ENCODE measurements around the gene HIGD1B. TPM values are rescaled to one million over a fixed set of nuclear protein-coding genes. Genes with fewer than 3 reads are reported as not detected.
"Not testable (repeated sequence)": the region's sequence is repeated elsewhere in the genome, so short reads cannot be mapped to it uniquely, and the experiment has no call there.

The HIGD1B gene
- not detected for total RNA-seq

- no peak for ATAC-seq (replicated peaks in 1 of 2)
- Mint-ChIP-seq H3K36me3 (ENCODE audit: insufficient read depth in 2 of 2) (peaks cover 3 to 9% of the 10 kb centered on the region in 2 donors), H3K27me3 (ENCODE audit: low read depth) (no peaks in the 10 kb centered on the region), H3K4me1 (ENCODE audit: low read depth) (no peaks in the 10 kb centered on the region), H3K4me3 (no peak within 1 kb of the TSS), H3K9me3 (no peaks in the 10 kb centered on the region), H3K27ac (no peak within 1 kb of the TSS)
- no peak for DNase-seq
Measured at GRCh38 chr17:44847586-44847985, at the start of gene HIGD1B. Gene HIGD1B (plus strand): TSS chr17:44847883. CDS start chr17:44848153, 270 bp downstream.

DNA sequence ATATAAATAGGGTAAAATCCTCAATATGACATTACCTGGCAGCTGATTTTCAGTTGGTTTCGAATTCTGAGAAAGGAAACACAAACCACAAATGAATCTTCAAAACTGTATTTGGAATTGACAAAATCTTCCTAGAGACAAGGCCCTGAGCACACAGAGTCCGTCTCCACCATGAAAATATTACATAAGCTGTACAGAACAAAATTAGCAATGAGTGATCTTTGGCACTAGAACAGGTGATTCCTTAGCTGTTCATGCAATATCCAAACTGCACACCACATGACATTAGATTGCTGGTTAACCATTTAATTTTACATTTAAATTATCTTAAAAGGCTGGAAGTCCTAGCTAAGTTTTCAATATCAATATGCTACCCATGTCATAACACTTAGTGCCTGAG lies 49.3 kb upstream of the HIGD1B start:
- no peak overlapping the region for H3K4me3 Mint-ChIP-seq
- H3K27ac Mint-ChIP-seq: no peak overlapping the region
- ATAC-seq (replicated peaks in 1 of 2) (no peak), DNase-seq (no peak)
- no peaks in the 10 kb centered on the region for H3K9me3 Mint-ChIP-seq
- H3K36me3 Mint-ChIP-seq (ENCODE audit: insufficient read depth in 2 of 2): no peaks in the 10 kb centered on the region
- no peaks in the 10 kb centered on the region for H3K27me3 Mint-ChIP-seq (ENCODE audit: low read depth)
- peaks cover 13% of the 10 kb centered on the region for H3K4me1 Mint-ChIP-seq (ENCODE audit: low read depth)

DNA sequence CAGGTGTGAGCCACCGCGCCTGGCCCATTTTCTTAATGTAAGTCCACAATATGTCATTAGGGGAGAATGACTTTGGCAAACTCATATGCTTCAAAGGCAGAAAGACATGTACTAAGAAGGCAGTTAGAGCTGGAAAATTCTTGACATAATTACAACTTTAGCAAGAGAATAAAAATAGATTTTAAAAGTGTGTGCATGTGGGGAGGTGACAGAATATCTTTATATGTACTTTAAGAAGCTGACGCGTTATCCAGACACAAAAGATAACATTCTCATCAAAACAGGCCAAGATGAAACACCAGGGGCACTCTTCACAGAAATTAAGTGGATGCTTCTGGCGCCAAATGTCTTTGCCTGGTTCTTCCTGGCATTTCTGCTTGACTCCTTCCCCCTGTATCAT lies 45.8 kb upstream of the HIGD1B start:
- Mint-ChIP-seq H3K27ac (no peak overlapping the region), H3K27me3 (ENCODE audit: low read depth) (no peaks in the 10 kb centered on the region), H3K4me3 (no peak overlapping the region), H3K9me3 (no peaks in the 10 kb centered on the region), H3K4me1 (ENCODE audit: low read depth) (no peaks in the 10 kb centered on the region), H3K36me3 (ENCODE audit: insufficient read depth in 2 of 2) (no peaks in the 10 kb centered on the region)
- ATAC-seq (replicated peaks in 1 of 2) (no peak), DNase-seq (no peak)

DNA sequence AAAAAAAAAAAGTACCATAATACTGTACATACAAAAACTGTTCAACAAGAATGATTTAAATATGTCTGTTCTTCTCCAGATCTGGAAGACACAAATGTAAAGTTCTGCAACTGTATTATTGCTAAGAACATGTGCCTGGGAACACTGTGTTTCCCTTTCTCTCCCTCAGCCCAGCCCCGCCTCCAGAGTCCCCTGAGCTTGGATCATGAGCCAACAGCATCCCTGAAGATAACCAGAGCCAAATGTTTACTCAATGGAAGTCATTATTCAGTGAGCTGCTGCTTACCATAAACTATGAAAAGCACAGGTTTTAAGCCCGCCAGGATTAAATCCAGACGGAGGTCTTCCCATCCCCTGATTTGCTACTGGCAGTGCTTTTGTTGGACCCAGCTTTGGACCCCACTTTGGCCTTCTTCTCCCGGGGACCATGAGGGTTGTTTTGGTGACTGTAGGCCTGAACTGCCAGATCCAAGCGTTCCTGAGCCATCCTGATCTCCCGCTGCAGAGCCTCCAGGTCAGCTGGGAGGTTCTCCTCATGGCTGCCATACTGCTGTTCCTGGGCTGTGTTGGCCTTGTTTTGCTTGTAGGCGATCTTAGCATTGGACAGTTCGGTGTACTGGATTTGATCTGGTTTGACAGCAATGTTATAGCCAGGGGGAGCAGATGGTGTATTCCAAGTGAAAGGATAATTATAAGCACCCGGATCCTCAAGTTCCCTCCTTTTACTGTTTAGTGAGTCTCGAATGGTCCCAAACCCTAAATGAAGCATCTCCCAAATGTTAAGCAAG lies 43.2 kb upstream of the HIGD1B start:
- H3K4me3 Mint-ChIP-seq: no peak overlapping the region
- H3K36me3 Mint-ChIP-seq (ENCODE audit: insufficient read depth in 2 of 2): no peaks in the 10 kb centered on the region
- H3K27me3 Mint-ChIP-seq (ENCODE audit: low read depth): peaks cover 5% of the 10 kb centered on the region
- no peak for ATAC-seq (replicated peaks in 1 of 2)
- no peak overlapping the region for H3K27ac Mint-ChIP-seq
- no peaks in the 10 kb centered on the region for H3K4me1 Mint-ChIP-seq (ENCODE audit: low read depth)
- no peaks in the 10 kb centered on the region for H3K9me3 Mint-ChIP-seq
- DNase-seq: no peak

DNA sequence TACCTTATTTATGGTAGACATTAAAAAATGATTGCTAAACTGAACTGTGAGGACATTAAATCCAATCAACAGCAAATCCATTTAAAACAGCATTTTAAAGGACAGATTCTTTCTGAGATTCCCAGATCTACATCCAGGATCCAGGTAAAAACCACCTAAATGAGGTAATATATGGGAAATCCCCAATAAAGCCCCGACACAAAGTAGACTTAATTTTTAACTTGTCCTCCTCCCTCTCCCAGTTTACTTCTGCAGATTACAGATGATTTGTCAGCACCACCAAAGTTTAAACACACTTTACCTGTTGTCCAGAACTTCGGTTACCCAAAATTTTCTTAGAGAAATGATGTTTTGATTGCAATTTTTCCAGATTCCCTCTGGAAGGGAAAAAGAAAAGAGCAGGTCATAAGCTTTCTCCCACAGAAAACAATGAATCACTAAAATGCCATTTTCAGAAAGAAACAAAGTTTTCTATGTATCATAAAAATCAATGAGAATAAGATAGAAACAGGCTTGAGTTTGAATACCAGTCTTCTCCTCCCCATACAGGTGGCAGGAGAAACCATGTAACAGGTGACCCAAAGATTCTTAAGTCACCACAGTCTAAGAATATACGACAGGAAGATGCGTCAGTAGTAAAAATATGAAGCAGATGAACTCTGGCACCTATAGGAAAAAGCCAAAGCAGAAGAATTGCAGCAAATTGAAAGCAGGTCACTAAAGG lies 40.4 kb upstream of the HIGD1B start:
- DNase-seq (no peak), ATAC-seq (replicated peaks in 1 of 2) (no peak)
- peaks cover 5% of the 10 kb centered on the region for H3K27me3 Mint-ChIP-seq (ENCODE audit: low read depth)
- no peaks in the 10 kb centered on the region for H3K9me3 Mint-ChIP-seq
- H3K4me1 Mint-ChIP-seq (ENCODE audit: low read depth): no peaks in the 10 kb centered on the region
- H3K36me3 Mint-ChIP-seq (ENCODE audit: insufficient read depth in 2 of 2): no peaks in the 10 kb centered on the region
- H3K27ac Mint-ChIP-seq: no peak overlapping the region
- no peak overlapping the region for H3K4me3 Mint-ChIP-seq

DNA sequence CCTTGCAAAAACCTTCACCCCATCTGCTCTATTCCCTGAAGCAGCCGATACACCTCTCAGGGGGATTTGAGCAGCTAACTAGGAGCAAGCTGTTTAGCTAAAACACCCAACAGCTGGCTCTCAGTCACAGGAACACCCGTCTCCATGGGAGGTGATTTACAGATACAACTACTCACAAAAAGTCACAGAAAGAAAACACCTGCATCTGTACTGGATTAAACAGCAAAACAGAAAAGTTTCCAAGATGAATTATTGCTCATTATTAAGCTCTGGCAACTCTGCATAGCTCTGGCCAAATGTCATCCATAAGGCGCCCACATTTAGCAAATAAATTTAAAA lies 39.9 kb upstream of the HIGD1B start:
- H3K27me3 Mint-ChIP-seq (ENCODE audit: low read depth): peaks cover 5% of the 10 kb centered on the region
- H3K9me3 Mint-ChIP-seq: no peaks in the 10 kb centered on the region

GRCh38 chr17:44808156-44808555 lies 39.5 kb upstream of the HIGD1B start:
- no peak for DNase-seq
- ATAC-seq (replicated peaks in 1 of 2): no peak
- no peaks in the 10 kb centered on the region for H3K36me3 Mint-ChIP-seq (ENCODE audit: insufficient read depth in 2 of 2)
- H3K4me1 Mint-ChIP-seq (ENCODE audit: low read depth): no peaks in the 10 kb centered on the region
- no peak overlapping the region for H3K27ac Mint-ChIP-seq
- no peaks in the 10 kb centered on the region for H3K9me3 Mint-ChIP-seq
- H3K4me3 Mint-ChIP-seq: no peak overlapping the region
- H3K27me3 Mint-ChIP-seq (ENCODE audit: low read depth): peaks cover 5% of the 10 kb centered on the region

More for the DNA sequence above, 39.9 kb upstream of the HIGD1B start:
- no peak overlapping the region for H3K4me3 Mint-ChIP-seq
- ATAC-seq (replicated peaks in 1 of 2) (no peak), DNase-seq (no peak)
- H3K36me3 Mint-ChIP-seq (ENCODE audit: insufficient read depth in 2 of 2): no peaks in the 10 kb centered on the region
- no peaks in the 10 kb centered on the region for H3K4me1 Mint-ChIP-seq (ENCODE audit: low read depth)
- H3K27ac Mint-ChIP-seq: no peak overlapping the region

DNA sequence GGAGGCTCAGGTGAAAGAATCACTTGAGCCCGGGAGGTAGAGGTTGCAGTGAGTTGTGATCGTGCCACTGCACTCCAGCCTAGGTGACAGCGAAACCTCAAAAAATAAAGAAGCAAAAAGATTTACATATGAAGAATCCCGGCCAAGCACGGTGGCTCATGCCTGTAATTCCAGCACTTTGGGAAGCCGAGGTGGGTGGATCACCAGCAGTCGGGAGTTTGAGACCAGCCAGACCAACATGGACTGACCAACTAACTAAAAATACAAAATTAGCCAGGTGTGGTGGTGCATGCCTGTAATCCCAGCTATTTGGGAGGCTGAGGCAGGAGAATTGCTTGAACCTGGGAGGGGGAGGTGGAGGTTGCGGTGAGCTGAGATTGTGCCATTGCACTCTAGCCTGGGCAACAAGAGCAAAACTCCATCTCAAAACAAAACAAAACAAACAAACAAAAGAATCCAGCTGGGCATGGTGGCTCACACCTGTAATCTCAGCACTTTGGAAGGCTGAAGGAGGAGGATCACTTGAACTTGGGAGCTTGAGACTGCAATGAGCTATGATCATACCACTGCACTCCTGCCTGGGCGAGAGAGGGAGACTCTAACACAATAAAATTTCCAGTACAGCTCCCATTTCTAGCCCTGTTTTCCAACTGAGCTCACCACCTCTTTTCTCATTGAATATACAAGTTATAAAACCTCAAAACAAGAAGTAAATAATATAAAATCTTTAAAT lies 38.9 kb upstream of the HIGD1B start:
- H3K9me3 Mint-ChIP-seq; H3K4me1 Mint-ChIP-seq (ENCODE audit: low read depth); H3K27ac Mint-ChIP-seq; H3K4me3 Mint-ChIP-seq; H3K27me3 Mint-ChIP-seq (ENCODE audit: low read depth); DNase-seq; ATAC-seq (replicated peaks in 1 of 2); H3K36me3 Mint-ChIP-seq (ENCODE audit: insufficient read depth in 2 of 2): not testable (repeated sequence)

- H3K4me3 Mint-ChIP-seq: no peak overlapping the region
- no peaks in the 10 kb centered on the region for H3K4me1 Mint-ChIP-seq (ENCODE audit: low read depth)
- H3K27ac Mint-ChIP-seq: no peak overlapping the region
- H3K27me3 Mint-ChIP-seq (ENCODE audit: low read depth): peaks cover 3% of the 10 kb centered on the region
- H3K9me3 Mint-ChIP-seq: no peaks in the 10 kb centered on the region
- DNase-seq (no peak), ATAC-seq (replicated peaks in 1 of 2) (no peak)
- H3K36me3 Mint-ChIP-seq (ENCODE audit: insufficient read depth in 2 of 2): no peaks in the 10 kb centered on the region
Measured at GRCh38 chr17:44812263-44812662, 35.4 kb upstream of the HIGD1B start.

DNA sequence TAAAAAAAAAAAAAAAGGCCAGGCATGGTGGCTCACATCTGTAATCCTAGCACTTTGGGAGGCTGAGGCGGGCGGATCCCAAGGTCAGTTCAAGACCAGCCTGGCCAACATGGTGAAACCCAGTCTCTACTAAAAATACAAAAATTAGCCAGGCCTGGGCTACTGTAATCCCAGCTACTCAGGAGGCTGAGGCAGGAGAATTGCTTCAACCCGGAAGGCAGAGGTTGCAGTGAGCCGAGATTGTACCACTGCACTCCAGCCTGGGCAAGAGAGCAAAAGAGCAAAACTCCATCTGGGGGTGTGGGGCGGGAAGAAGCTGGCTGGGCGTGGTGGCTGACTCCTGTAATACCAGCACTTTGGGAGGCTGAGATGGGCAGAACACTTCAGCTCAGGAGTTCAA lies 29.2 kb upstream of the HIGD1B start:
- H3K36me3 Mint-ChIP-seq (ENCODE audit: insufficient read depth in 2 of 2); H3K4me3 Mint-ChIP-seq; H3K9me3 Mint-ChIP-seq; H3K4me1 Mint-ChIP-seq (ENCODE audit: low read depth); H3K27me3 Mint-ChIP-seq (ENCODE audit: low read depth); H3K27ac Mint-ChIP-seq; DNase-seq; ATAC-seq (replicated peaks in 1 of 2): not testable (repeated sequence)

GRCh38 chr17:44820631-44821212 lies 27.0 kb upstream of the HIGD1B start:
- no peak overlapping the region for H3K4me3 Mint-ChIP-seq

DNA sequence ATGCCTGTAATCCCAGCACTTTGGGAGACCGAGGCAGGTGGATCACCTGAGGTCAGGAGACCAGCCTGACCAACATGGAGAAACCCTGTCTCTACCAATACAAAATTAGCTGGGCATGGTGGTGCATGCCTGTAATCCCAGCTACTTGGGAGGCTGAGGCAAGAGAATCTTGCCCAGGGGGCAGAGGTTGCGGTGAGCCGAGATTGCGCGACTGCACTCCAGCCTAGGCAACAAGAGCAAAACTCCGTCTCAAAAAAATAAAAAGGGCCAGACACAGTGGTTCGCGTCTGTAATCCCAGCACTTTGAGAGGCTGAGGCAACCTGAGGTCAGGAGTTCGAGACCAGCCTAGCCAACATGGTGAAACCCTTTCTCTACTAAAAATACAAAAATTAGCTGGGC lies 22.4 kb upstream of the HIGD1B start:
- DNase-seq; ATAC-seq (replicated peaks in 1 of 2): not testable (repeated sequence)
- peaks cover 11% of the 10 kb centered on the region for H3K4me1 Mint-ChIP-seq (ENCODE audit: low read depth)

More at GRCh38 chr17:44820631-44821212, 27.0 kb upstream of the HIGD1B start:
- H3K9me3 Mint-ChIP-seq: no peaks in the 10 kb centered on the region
- no peak overlapping the region for H3K27ac Mint-ChIP-seq
- H3K27me3 Mint-ChIP-seq (ENCODE audit: low read depth): peaks cover 6% of the 10 kb centered on the region
- H3K4me1 Mint-ChIP-seq (ENCODE audit: low read depth): no peaks in the 10 kb centered on the region
- no peak for ATAC-seq (replicated peaks in 1 of 2)
- no peak for DNase-seq
- H3K36me3 Mint-ChIP-seq (ENCODE audit: insufficient read depth in 2 of 2): no peaks in the 10 kb centered on the region

More for the DNA sequence above, 22.4 kb upstream of the HIGD1B start:
- not testable (repeated sequence) for H3K4me3 Mint-ChIP-seq; H3K36me3 Mint-ChIP-seq (ENCODE audit: insufficient read depth in 2 of 2); H3K9me3 Mint-ChIP-seq; H3K27ac Mint-ChIP-seq
- H3K27me3 Mint-ChIP-seq (ENCODE audit: low read depth): peaks cover 33% of the 10 kb centered on the region

Measured in activated T-cell treated with anti-CD3 and anti-CD28 coated beads, Interleukin-2, amount 50 U/mL, for 72 hours (primary cell).